Measurements from ENCODE around the gene ZDHHC14. TPM values are rescaled to one million over a fixed set of nuclear protein-coding genes. Genes with fewer than 3 reads are reported as not detected.
"Not testable (repeated sequence)": the region's sequence is repeated elsewhere in the genome, so short reads cannot be mapped to it uniquely, and the experiment has no call there.

Gene ZDHHC14
- total RNA-seq, 2 experiments from 2014 or later = 1.7 to 2.5 TPM

DNA sequence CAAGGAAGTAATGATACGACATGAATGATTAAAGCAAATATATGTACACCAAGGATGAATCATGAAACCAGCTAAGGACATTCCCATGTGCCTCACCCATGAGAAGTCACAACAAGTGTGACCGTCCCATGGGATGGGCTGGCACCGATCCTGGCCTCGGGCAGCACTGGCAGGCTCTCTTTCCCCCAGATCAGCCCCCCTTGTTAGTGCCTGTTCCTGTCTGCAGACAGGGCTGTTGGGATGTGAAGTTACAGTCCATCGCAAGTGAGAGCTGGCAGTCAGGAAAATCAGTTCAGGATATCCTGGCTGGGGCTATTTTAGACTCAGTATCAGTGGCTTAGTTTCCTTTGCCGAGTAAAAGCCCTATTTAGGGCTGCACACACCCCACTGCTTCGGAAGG is 312.9 kb downstream of the ZDHHC14 start:
- H3K27me3 Mint-ChIP-seq = peaks cover 5% of the 10 kb centered on the region
- TF ChIP-seq CTCF (IDR thresholded peaks at IDR 0.05) = no peak
- DNase-seq (no peak), ATAC-seq (no peak)
- POLR2A ChIA-PET = no interaction called here
- H3K4me1 Mint-ChIP-seq (ENCODE audit: low read depth) = no peaks in the 10 kb centered on the region
- H3K4me3 Mint-ChIP-seq = no peak overlapping the region
- CTCF ChIA-PET = no interaction called here
- no peaks in the 10 kb centered on the region for H3K36me3 Mint-ChIP-seq (ENCODE audit: low read depth)
- peaks cover 7% of the 10 kb centered on the region for H3K9me3 Mint-ChIP-seq
- intact Hi-C loops (cut with micrococcal nuclease) = no loop called here
- H3K27ac Mint-ChIP-seq = no peak overlapping the region

DNA sequence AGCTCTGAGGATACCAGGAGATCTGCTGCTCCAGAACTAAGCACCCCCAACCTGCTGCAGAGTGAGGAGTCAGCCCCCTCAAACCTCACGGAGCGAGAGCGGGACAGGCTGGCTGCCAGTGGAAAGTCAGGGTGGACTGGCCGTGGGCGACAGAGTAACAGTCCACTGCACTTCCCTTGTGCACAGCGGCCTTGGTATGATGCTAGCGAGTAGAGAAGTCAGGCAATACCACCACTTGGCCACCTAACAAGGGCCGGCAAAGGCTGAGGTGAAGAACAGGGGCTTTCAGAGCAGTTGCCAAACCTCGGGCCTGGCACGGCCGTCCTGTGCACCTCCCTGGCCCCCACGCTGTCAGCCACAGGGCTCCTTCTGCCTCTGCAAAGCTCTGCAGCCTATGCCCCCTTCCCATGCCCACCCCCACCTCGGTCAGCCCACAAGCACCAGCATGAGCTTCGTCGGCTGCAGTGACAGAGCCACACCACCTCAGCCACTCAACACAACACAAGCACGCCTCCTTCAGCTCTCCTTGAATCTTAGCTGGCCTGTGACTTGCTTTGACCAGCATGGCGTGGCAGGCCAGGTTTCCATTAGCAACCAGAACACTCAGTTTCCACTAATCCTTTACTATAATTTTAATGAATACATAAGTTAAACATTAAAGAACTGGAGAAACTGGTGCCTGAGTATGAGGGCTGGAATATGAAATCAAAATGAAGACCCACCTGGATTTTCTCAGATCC is 314.5 kb downstream of the ZDHHC14 start:
- CTCF ChIA-PET = no interaction called here
- TF ChIP-seq CTCF (IDR thresholded peaks at IDR 0.05) = no peak
- H3K4me1 Mint-ChIP-seq (ENCODE audit: low read depth) = no peaks in the 10 kb centered on the region
- no peaks in the 10 kb centered on the region for H3K36me3 Mint-ChIP-seq (ENCODE audit: low read depth)
- peaks cover 5% of the 10 kb centered on the region for H3K27me3 Mint-ChIP-seq
- POLR2A ChIA-PET = no interaction called here
- intact Hi-C loops (cut with micrococcal nuclease) = no loop called here
- H3K4me3 Mint-ChIP-seq = no peak overlapping the region
- DNase-seq (no peak), ATAC-seq (no peak)
- H3K27ac Mint-ChIP-seq = no peak overlapping the region
- H3K9me3 Mint-ChIP-seq = peaks cover 9% of the 10 kb centered on the region

GRCh38 chr6:157699777-157700636 is 319.0 kb downstream of the ZDHHC14 start:
- Mint-ChIP-seq H3K4me3 (no peak overlapping the region), H3K27ac (no peak overlapping the region), H3K36me3 (ENCODE audit: low read depth) (no peaks in the 10 kb centered on the region), H3K27me3 (peaks cover 3% of the 10 kb centered on the region), H3K9me3 (peaks cover 9% of the 10 kb centered on the region), H3K4me1 (ENCODE audit: low read depth) (no peaks in the 10 kb centered on the region)
- ChIA-PET POLR2A (no interaction called here), CTCF (no interaction called here)
- intact Hi-C loops (cut with micrococcal nuclease) = no loop called here
- TF ChIP-seq CTCF (IDR thresholded peaks at IDR 0.05) = no peak
- ATAC-seq = no peak
- no peak for DNase-seq

- CTCF ChIA-PET; H3K36me3 Mint-ChIP-seq (ENCODE audit: low read depth); ATAC-seq; H3K4me3 Mint-ChIP-seq; POLR2A ChIA-PET; H3K27me3 Mint-ChIP-seq; H3K4me1 Mint-ChIP-seq (ENCODE audit: low read depth); H3K27ac Mint-ChIP-seq; DNase-seq; intact Hi-C loops (cut with micrococcal nuclease); H3K9me3 Mint-ChIP-seq: not testable (repeated sequence)
Measured at GRCh38 chr6:157706351-157706750, 325.4 kb downstream of the ZDHHC14 start.

- ChIA-PET CTCF (no interaction called here), POLR2A (no interaction called here)
- intact Hi-C loops (cut with micrococcal nuclease) = no loop called here
- H3K27ac Mint-ChIP-seq = no peak overlapping the region
- ATAC-seq (no peak), DNase-seq (no peak)
- TF ChIP-seq CTCF (IDR thresholded peaks at IDR 0.05) = no peak
- H3K36me3 Mint-ChIP-seq (ENCODE audit: low read depth) = no peaks in the 10 kb centered on the region
- no peaks in the 10 kb centered on the region for H3K27me3 Mint-ChIP-seq
- H3K4me1 Mint-ChIP-seq (ENCODE audit: low read depth) = no peaks in the 10 kb centered on the region
- no peaks in the 10 kb centered on the region for H3K9me3 Mint-ChIP-seq
- no peak overlapping the region for H3K4me3 Mint-ChIP-seq
Measured at GRCh38 chr6:157706883-157707282, 325.9 kb downstream of the ZDHHC14 start.

Data from activated CD8-positive, alpha-beta T cell treated with anti-CD3 and anti-CD28 coated beads for 36 hours (primary cell).